ENCODE results near the gene CBFA2T2.
"Not testable (repeated sequence)": the region's sequence is repeated elsewhere in the genome, so short reads cannot be mapped to it uniquely, and the experiment has no call there.

CBFA2T2 gene

DNA sequence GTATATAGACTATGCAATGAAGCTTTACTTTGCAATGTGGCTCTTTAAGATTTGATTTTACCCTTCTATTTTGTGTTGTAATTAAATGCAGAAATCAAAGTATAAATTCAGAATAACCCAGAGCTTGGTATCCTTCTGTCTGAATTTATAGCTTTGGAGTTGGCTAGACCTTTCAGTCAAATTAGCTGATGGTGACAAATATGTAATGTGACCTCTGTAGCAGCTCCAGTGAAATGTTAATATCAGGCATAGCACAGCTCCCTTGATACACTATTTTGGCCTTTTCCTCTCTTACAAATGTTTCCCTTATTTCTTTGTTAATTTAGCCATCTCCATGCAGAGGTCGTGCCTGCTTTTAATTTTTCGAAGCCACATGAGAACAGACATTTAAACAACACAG lies 11.1 kb downstream of the CBFA2T2 start:
- in situ Hi-C loops (cut with HindIII; ENCODE audit: low sequenced_read_pairs), result no loop called here

- in situ Hi-C loops (cut with HindIII; ENCODE audit: low sequenced_read_pairs), result no loop called here
Observed at GRCh38 chr20:33503564-33503963, 13.7 kb downstream of the CBFA2T2 start.

- in situ Hi-C loops (cut with HindIII; ENCODE audit: low sequenced_read_pairs), result no loop called here
Observed at GRCh38 chr20:33506576-33506975, 16.7 kb downstream of the CBFA2T2 start.

DNA sequence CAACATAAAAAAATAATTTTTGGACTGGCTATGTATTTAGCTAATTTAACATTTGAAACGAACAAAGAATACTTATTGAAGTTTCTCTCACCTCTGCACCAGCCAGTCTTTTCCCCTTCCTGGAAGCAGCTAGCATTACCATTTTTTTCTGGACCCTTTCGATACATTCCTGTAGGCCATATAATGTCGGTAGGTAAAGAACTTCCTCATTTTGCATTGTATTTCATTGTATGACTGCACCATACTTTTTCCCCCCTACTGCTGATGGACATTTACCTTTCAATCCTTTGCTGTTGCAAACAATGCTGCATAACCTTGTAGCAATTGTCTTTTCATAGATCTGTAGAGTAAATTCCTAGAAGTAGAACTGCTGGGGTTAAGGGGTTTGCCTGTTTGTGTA lies 17.6 kb downstream of the CBFA2T2 start:
- in situ Hi-C loops (cut with HindIII; ENCODE audit: low sequenced_read_pairs), result no loop called here

DNA sequence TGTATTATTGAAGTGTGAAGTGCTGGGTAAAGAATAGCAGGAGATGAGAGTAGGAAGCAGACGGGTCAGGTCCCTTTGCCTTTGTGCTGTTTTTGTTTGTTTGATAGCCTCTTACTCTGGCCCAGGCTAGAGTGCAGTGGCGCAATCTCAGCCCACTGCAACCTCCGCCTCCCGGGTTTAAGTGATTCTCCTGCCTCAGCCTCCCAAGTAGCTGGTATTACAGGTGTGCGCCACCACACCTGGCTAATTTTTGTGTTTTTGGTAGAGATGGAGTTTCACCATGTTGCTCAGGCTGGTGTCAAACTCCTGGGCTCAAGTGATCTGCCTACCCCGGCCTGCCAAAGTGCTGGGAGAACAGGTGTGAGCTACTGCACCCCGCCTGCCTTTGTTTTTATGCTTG lies 18.1 kb downstream of the CBFA2T2 start:
- in situ Hi-C loops (cut with HindIII; ENCODE audit: low sequenced_read_pairs), result not testable (repeated sequence)

- in situ Hi-C loops (cut with HindIII; ENCODE audit: low sequenced_read_pairs), result not testable (repeated sequence)
Observed at GRCh38 chr20:33509057-33509456, 19.2 kb downstream of the CBFA2T2 start.

- in situ Hi-C loops (cut with HindIII; ENCODE audit: low sequenced_read_pairs), result not testable (repeated sequence)
Observed at GRCh38 chr20:33511876-33512275, 22.0 kb downstream of the CBFA2T2 start.

DNA sequence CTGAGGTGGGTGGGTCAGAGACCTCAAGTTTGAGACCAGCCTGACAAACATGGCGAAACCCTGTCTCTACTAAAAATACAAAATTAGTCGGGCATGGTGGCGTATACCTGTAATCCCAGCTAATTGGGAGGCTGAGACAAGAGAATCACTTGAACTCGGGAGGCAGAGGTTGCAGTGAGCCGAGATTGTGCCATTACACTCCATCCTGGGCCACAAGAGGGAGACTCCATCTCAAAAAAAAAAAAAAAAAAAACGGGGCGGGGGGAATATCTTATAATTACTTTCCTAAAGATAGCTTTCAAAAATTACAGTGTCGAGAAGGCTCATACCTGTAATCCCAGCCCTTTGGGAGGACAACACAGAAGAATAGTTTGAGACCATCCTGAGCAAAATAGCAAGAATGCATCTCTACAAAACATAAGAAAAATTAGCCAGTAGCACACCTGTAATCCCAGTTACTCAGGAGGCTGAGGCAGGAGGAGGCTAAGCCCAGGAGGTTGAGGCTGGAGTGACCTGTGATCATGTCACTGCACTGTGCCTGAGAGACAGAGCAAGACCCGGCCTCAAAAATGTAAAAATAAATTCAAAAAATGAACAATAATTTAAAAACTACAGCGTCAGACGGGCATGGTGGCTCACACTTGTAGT lies 25.8 kb downstream of the CBFA2T2 start:
- in situ Hi-C loops (cut with HindIII; ENCODE audit: low sequenced_read_pairs), result no loop called here

GRCh38 chr20:33516882-33517281 lies 27.0 kb downstream of the CBFA2T2 start:
- in situ Hi-C loops (cut with HindIII; ENCODE audit: low sequenced_read_pairs), result no loop called here

DNA sequence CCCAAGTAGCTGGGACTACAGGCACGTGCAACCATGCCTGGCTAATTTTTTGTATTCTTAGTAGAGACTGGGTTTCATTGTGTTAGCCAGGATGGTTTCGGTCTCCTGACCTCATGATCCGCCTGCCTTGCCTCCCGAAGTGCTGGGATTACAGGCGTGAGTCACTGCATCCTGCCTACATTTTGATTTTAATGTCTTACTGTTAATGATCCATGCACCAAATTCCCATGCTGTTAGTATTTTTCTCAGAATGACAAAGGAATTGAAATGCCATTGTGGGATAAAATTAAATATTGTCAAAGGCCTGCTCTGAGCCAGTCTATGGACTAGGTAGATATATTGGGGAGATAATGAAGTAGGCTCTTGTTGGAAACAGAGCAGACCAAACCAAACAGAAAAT lies 28.2 kb downstream of the CBFA2T2 start:
- in situ Hi-C loops (cut with HindIII; ENCODE audit: low sequenced_read_pairs), result no loop called here

GRCh38 chr20:33521461-33521860 lies 31.6 kb downstream of the CBFA2T2 start:
- in situ Hi-C loops (cut with HindIII; ENCODE audit: low sequenced_read_pairs), result no loop called here

DNA sequence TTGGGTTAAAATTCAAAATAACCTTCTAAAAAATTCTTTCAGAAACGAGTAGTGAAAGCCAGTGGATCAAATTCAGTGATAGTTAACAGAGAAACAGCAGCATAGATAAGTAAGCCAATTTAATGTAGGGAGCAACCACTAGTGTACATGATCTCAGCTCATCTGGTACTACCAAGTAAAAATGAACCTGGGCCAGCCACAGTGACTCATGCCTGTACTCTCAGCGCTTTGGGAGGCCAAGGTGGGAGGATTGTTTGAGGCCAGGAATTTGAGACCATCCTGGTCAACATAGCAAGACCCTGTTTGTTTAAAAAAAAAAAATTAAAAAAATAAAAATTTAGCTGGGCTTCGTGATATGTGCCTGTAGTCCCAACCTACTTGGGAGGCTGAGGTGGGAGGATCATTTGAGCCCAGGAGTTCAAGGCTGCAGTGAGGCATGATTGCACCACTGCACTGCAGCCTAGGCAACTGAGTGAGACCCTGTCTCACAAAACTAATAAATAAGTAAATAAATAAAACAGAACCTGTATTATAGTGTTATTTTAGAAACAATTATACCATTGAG lies 32.4 kb downstream of the CBFA2T2 start:
- in situ Hi-C loops (cut with HindIII; ENCODE audit: low sequenced_read_pairs), result no loop called here

- in situ Hi-C loops (cut with HindIII; ENCODE audit: low sequenced_read_pairs), result no loop called here
Observed at GRCh38 chr20:33524261-33524660, 34.4 kb downstream of the CBFA2T2 start.

- in situ Hi-C loops (cut with HindIII; ENCODE audit: low sequenced_read_pairs), result no loop called here
Observed at GRCh38 chr20:33526769-33527168, 36.9 kb downstream of the CBFA2T2 start.

GRCh38 chr20:33531047-33531877 lies 41.4 kb downstream of the CBFA2T2 start:
- in situ Hi-C loops (cut with HindIII; ENCODE audit: low sequenced_read_pairs), result no loop called here

- in situ Hi-C loops (cut with HindIII; ENCODE audit: low sequenced_read_pairs), result no loop called here
Observed at GRCh38 chr20:33531885-33532284, 42.0 kb downstream of the CBFA2T2 start.

DNA sequence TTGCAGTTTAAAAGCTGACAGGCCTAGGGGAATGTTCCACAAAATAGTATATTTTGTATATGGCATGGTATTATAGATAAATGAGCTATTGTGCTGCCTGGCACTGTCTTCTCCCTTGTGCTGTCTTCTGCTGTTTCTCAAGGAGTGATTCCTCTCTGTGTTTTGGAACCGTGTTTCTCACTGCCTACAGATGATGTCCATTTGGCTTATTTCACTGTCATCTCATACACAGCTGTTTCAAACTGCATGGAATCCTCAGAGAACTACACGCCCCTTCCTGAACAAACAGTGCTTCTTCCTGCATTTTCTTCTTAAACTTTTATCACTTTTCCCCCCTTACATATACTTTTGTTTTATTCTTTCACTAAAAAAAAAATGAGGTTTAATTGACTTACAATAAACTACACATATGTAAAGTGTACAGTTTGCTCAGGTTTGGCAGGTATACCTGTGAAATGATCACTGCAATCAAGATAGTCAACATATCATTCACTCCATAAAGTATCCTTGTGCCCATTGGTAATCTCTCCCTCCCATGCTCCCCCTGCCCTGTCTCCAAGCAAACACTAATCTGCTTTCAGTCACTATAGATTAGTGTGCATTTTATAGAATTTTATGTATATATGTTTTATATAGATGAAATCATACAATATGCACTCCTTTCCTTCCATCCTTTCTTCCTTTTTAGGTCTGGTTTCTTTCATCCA lies 43.0 kb downstream of the CBFA2T2 start:
- in situ Hi-C loops (cut with HindIII; ENCODE audit: low sequenced_read_pairs), result no loop called here

DNA sequence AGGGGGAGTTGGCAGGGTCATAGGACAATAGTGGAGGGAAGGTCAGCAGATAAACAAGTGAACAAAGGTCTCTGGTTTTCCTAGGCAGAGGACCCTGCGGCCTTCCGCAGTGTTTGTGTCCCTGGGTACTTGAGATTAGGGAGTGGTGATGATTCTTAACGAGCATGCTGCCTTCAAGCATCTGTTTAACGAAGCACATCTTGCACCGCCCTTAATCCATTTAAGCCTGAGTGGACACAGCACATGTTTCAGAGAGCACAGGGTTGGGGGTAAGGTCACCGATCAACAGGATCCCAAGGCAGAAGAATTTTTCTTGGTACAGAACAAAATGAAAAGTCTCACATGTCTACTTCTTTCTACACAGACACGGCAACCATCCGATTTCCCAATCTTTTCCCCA lies 45.8 kb downstream of the CBFA2T2 start:
- in situ Hi-C loops (cut with HindIII; ENCODE audit: low sequenced_read_pairs), result not testable (repeated sequence)

- in situ Hi-C loops (cut with HindIII; ENCODE audit: low sequenced_read_pairs), result no loop called here
Observed at GRCh38 chr20:33537608-33538007, 47.7 kb downstream of the CBFA2T2 start.

DNA sequence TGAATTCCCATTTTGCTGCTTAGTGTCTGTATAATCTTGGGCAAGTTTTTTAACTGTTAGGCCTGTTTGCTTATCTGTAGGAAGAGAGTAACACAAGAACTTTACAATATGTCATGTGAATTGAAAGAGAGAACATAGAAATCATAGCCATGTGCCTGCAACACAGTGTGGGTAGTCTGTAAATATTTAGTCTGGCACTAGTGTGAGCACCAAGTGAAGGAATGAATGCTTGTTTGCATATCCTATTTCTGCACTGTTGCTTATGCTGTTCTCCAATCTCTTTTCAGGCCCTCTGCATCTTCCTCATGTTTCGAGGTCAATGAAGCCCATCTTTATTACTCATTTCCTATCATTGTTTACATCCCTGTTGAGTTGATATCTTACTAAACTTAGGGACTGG lies 49.2 kb downstream of the CBFA2T2 start:
- in situ Hi-C loops (cut with HindIII; ENCODE audit: low sequenced_read_pairs), result no loop called here

- in situ Hi-C loops (cut with HindIII; ENCODE audit: low sequenced_read_pairs), result no loop called here
Observed at GRCh38 chr20:33540427-33540826, 50.5 kb downstream of the CBFA2T2 start.

All from endothelial cell of hepatic sinusoid (primary cell).